ENCODE measurements around the gene C5orf63.
"Not testable (repeated sequence)": the region's sequence is repeated elsewhere in the genome, so short reads cannot be mapped to it uniquely, and the experiment has no call there.

The C5orf63 gene

DNA sequence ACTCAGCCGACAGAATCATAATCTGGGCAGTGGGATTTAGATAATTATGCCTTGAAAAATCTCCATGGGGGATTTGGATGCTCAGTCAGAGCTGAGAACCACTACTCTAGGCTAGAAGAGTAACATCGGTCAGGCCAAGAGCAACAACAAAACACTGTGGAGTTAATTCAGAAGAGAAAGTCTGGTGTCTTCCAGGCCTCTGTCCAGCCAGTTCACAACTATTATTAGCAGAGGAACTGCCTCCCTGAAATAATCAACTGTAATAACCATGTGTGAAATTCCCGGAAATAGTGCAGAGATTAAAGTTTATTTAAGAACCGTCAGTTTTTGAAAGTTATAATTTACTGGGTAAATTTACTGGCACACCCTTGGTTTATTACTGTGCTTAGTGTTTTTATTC lies 34.8 kb downstream of the C5orf63 start:
- DNase-seq: no peak

DNA sequence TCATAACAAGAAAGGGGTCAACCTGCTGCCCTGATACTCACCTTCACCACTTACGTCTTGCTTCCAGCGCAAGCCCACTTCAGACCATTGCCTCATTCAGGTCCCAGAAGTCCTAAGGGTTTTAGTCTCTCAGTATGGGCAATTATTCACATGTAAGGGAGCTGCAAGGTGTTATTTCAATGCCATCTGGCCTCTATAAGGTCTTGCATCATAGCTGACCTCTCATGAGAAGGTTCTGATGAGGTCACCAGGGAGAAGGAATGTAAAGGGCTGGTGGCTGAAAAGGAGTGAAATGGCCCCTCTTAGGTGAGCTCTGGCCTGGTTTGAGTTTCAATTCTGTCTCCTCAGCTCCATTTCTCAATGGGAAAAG lies 41.5 kb downstream of the C5orf63 start:
- no peak for DNase-seq

- DNase-seq: peak in 1 of 56 donors; percentile 33
Observed at GRCh38 chr5:127031147-127031862, 42.0 kb downstream of the C5orf63 start.

- peak; percentile 37 to 97 (median 89) for DNase-seq
Observed at GRCh38 chr5:127030259-127031146, 42.8 kb downstream of the C5orf63 start, which contains the start of gene MARCHF3. Gene MARCHF3, minus strand, starts transcription at chr5:127030558. Its CDS starts 112,387 bp downstream, at chr5:126918171.

DNA sequence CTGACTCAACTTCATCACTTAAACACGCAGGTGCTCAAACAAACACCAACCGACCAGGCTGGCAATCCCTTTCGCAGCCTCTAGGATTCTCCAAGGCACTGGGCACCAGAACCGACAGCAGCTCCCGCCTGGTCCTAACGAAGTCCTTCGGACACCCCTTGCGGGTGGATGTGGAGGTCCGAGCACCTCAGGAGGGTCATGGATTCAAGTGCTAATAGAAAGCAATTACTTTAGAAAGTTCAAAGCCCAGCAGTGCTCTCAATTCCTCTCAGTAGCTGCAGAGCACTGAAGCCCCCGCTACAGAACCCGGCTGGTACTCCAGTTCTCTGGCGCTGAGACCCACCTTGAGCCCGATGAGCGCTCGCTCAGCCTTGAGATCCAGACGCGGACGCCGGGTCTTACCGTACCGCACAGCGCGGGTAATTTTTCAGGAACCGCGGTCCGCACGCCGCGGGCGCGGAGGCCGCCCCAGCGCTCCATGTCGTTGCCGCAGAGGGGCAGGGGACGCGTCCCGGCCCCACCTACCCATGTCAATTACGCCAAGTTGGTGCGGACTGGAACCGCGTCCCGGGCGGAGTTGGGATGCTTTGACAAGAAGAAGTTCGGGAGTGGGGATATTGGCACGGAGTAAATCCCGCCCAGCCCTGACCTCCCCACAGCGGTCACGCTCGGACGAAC lies 43.6 kb downstream of the C5orf63 start:
- DNase-seq: peak in 26 of 56 donors; percentile 3 to 65 (median 24)

- peak in 8 of 56 donors; percentile 1 to 30 (median 5) for DNase-seq
Observed at GRCh38 chr5:127028822-127029457, 44.4 kb downstream of the C5orf63 start.

GRCh38 chr5:127027539-127027938 lies 45.8 kb downstream of the C5orf63 start:
- no peak for DNase-seq

DNA sequence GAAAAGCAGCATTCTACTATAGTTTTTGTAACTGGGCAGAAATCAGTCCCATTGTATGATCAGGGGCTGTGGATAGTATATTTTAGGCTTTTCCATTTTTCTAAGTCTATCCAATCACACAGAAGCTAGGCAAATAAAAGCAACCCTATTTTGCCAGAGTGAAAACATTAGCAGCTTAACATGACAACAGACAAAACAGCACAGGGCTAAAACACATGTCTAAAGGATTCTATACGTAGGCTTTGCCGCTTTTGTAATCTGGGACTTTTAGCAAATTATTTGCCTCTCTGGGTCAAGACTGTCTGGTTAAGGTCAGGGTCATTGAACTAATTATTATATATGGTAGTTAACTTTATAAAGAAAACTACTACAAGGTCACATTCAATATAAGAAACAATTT lies 47.1 kb downstream of the C5orf63 start:
- no peak for DNase-seq

GRCh38 chr5:127025467-127025866 lies 47.8 kb downstream of the C5orf63 start:
- no peak for DNase-seq

- DNase-seq: no peak
Observed at GRCh38 chr5:127024821-127025220, 48.5 kb downstream of the C5orf63 start.

DNA sequence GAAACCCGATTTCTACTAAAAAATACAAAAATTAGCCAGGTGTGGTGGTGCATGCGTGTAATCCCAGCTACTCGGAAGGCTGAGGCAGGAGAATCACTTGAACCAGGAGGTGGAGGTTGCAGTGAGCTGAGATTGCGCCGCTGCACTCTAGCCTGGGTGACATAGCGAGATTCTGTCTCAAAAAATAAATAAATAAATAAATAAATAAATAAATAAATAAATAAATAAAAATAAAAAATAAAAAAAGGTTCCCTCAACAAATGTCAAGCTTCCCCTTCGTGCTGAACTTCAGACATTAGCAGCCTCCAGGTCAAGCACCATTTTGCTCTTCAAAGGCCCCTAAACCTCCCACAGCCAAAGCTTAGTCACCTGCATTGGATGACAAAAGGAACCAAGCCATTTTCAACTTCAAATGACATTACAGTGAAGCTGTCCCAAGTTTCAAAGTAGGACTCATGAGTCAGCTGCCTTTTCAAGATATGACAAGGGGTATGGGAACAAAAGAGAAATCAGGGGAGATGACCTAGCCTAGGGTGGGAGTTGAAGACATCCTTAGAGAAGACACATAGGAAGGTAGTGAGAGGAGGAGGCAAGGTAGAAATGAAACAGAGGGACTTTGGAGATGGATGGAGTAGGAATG lies 49.6 kb downstream of the C5orf63 start:
- not testable (repeated sequence) for DNase-seq

GRCh38 chr5:127022846-127023245 lies 50.5 kb downstream of the C5orf63 start:
- DNase-seq: no peak

DNA sequence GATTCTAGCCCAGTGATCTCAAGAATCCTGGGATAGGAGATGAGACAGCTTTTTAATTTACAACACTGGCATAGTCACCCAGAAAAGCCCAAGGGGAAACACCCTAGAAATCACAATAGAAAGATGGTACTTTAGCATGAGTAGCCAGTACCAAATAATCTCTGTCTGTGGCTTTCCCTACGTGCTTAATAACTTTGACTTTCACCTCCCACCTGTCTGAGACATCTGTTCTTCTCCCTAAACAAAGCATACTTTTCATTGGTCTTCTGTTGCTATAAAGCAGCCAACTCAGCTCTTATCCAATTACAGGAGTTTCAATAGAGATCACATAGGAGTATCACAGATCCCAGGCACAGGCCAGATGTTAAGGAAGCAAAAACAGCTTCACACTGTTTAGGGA lies 53.4 kb downstream of the C5orf63 start:
- DNase-seq: no peak

DNA sequence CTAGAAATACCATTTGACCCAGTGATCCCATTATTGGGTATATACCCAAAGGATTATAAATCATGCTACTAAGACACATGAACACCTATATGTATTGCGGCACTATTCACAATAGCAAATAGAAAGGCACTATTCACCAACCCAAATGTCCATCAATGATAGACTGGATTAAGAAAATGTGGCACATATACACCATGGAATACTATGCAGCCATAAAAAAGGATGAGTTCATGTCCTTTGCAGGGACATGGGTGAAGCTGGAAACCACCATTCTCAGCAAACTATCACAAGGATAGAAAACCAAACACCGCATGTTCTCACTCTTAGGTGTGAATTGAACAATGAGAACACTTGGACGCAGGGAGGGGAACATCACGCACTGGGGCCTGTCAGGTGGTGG lies 56.6 kb downstream of the C5orf63 start:
- DNase-seq: not testable (repeated sequence)

DNA sequence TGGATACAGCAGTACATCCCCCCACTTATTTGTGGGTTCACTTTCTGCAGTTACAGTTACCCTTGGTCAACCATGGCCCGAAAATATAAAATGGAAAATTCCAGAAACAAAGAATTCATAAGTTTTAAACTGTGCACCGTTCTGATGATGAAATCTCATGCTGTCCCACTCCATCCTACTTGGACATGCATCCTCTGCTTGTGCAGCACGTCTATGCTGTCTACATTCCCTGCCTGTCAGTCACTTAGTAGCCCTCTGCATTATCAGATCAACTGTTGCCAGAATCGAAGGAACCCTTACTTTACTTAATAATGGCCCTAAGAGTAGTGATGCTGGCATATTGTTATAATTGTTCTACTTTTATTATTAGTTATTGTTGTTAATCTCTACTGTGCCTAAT lies 57.6 kb downstream of the C5orf63 start:
- no peak for DNase-seq

- DNase-seq: no peak
Observed at GRCh38 chr5:127014573-127014972, 58.7 kb downstream of the C5orf63 start.

- DNase-seq: no peak
Observed at GRCh38 chr5:127013407-127013806, 59.9 kb downstream of the C5orf63 start.

GRCh38 chr5:127012916-127013315 lies 60.4 kb downstream of the C5orf63 start:
- no peak for DNase-seq

DNA sequence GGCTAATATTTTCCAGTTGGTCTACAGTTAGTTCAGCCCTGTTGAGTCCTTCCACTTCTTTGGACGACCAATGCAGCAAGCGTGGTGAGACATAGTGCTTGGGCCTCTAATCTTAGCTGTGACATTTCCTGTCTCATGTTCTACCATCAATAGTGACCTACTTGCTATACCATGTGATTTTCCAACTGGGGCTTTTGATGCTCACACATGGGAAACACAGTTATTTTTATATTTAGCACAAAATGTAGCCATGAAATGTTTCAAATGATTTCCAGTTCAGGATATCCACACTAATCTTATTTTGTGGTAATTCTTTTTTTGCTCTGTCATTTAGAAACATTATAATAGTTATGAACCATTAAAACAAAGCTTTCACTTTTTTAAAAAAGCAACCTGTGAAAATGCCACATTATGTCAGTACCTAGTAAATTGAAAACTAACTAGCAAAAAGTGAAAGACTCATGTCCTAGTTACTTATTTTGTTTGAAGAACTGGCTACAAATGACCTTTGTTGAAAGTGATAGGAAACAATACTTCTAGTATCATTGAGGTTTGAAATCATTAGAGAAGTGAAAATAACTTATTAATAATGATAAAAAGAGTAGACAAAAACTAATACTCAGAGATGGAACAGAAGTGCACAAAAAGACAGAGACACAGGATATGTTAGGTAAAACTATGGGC lies 61.2 kb downstream of the C5orf63 start:
- DNase-seq: no peak

DNA sequence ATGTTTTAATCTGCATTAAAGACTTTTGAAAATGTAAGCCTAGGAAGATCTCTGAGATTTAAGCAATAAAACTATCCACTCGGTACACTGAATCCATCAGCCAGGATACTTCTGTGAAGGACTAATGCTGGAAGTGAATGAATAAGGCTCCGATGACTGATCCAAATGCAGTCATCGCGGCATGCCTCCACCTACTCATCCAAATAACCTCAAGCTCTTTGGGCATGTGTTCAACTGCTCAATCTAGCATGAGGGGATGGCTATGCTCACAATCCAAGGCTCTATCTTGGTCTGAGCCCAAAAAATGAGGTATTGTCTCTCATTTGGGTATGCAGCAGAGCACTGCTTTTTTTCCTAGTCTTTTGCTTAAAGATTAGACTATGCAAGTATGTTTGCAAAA lies 62.1 kb downstream of the C5orf63 start:
- DNase-seq: peak in 3 of 56 donors; percentile 10 to 21 (median 12)
